ENCODE data around the gene ELFN1. TPM values are rescaled to one million over a fixed set of nuclear protein-coding genes. Genes with fewer than 3 reads are reported as not detected.

Gene ELFN1
- total RNA-seq, 3 donors from 2014 or later, result 0.26 to 0.44 (median 0.41) TPM

- Histone ChIP-seq H3K4me1 (ENCODE audit: low read depth) (no peaks in the 10 kb centered on the region), H3K4me3 (no peak overlapping the region), H3K36me3 (ENCODE audit: low read depth) (no peaks in the 10 kb centered on the region), H3K9me3 (peaks cover 7% of the 10 kb centered on the region)
- DNase-seq (no peak), ATAC-seq (no peak)
- intact Hi-C loops (cut with DNase I, micrococcal nuclease), result no loop called here
- TF ChIP-seq CTCF (IDR thresholded peaks at IDR 0.05), result no peak
These were observed 9.4 kb downstream of the ELFN1 start for GRCh38 chr7:1679326-1679965.

GRCh38 chr7:1679966-1680730 is 10.1 kb downstream of the ELFN1 start:
- Histone ChIP-seq H3K4me3 (no peak overlapping the region), H3K4me1 (ENCODE audit: low read depth) (no peaks in the 10 kb centered on the region), H3K36me3 (ENCODE audit: low read depth) (no peaks in the 10 kb centered on the region), H3K9me3 (peaks cover 14% of the 10 kb centered on the region)
- no peak for TF ChIP-seq CTCF (IDR thresholded peaks at IDR 0.05)
- intact Hi-C loops (cut with DNase I, micrococcal nuclease), result no loop called here
- DNase-seq, result no peak
- ATAC-seq, result no peak

- Histone ChIP-seq H3K36me3 (ENCODE audit: low read depth) (no peaks in the 10 kb centered on the region), H3K4me3 (no peak overlapping the region), H3K4me1 (ENCODE audit: low read depth) (no peaks in the 10 kb centered on the region), H3K9me3 (peaks cover 17% of the 10 kb centered on the region)
- intact Hi-C loops (cut with DNase I, micrococcal nuclease), result no loop called here
- TF ChIP-seq CTCF (IDR thresholded peaks at IDR 0.05), result no peak
- ATAC-seq, result no peak
- no peak for DNase-seq
These were observed 11.5 kb downstream of the ELFN1 start for GRCh38 chr7:1681581-1681980.

GRCh38 chr7:1685000-1685624 is 15.0 kb downstream of the ELFN1 start:
- intact Hi-C loops (cut with DNase I, micrococcal nuclease), result no loop called here
- TF ChIP-seq CTCF (IDR thresholded peaks at IDR 0.05), result no peak
- DNase-seq (no peak), ATAC-seq (no peak)
- no peaks in the 10 kb centered on the region for H3K36me3 ChIP-seq (ENCODE audit: low read depth)
- peaks cover 17% of the 10 kb centered on the region for H3K9me3 ChIP-seq
- no peaks in the 10 kb centered on the region for H3K4me1 ChIP-seq (ENCODE audit: low read depth)
- H3K4me3 ChIP-seq, result no peak overlapping the region

GRCh38 chr7:1688542-1688941 is 18.5 kb downstream of the ELFN1 start:
- ATAC-seq, result no peak
- H3K36me3 ChIP-seq (ENCODE audit: low read depth), result no peaks in the 10 kb centered on the region
- peaks cover 17% of the 10 kb centered on the region for H3K9me3 ChIP-seq
- no peak for DNase-seq
- no peak overlapping the region for H3K4me3 ChIP-seq
- intact Hi-C loops (cut with DNase I, micrococcal nuclease), result no loop called here
- TF ChIP-seq CTCF (IDR thresholded peaks at IDR 0.05), result no peak
- H3K4me1 ChIP-seq (ENCODE audit: low read depth), result no peaks in the 10 kb centered on the region
